GM12864 (cell line): ENCODE results near the gene HPS5.

ENCODE experiments used
- DNase-seq: peaks from one replicate; pipeline ENCODE4 v3.0.0-alpha.2; 2011; ENCODE audit warnings: low read depth
- H3K4me3 ChIP-seq: 2 replicates; pipeline ENCODE4 v1.5.1; 2011; ENCODE audit warnings: mild to moderate bottlenecking, low read depth, low read length, control low read depth
- CTCF ChIP-seq: IDR thresholded peaks from 2 replicates; pipeline ENCODE4 v1.5.1; 2011; ENCODE audit warnings: low read depth, mild to moderate bottlenecking, moderate library complexity, low read length, control low read depth, inconsistent platforms; ENCODE audit errors: missing control alignments

The HPS5 gene

GRCh38 chr11:18245396-18245795, 76.5 kb downstream of the HPS5 start:
- DNase-seq: no peak
- no peak overlapping the region for H3K4me3 ChIP-seq
- TF ChIP-seq CTCF: no peak

DNA sequence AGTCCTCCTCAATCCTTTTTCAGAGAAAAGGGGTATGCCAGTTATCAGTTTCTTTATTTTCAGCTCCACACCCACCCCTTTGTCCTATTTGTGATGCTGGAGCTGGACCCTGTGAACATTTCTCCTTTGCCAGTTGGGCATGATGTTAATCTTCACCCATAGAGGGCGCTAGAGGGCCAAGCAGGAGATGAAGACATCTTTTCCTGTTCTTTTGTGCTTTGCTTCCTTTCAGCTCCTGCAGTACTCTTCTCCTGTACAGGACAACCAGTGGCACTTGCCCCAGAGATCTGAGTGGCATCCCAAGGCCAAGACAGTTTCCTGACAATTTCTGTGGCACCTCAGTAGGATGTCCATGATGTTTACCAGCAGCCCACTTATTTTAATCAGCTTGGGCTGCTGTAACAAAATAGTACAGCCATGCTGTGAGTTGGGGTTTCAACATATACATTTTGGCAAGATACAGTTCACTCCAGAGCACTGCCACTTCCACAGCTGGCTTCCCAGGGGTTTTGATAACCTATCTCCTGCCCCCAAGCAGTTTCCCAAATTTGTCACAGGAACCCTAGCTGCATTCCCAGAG, 78.1 kb downstream of the HPS5 start:
- H3K4me3 ChIP-seq: no peak overlapping the region
- peak; percentile 92 for TF ChIP-seq CTCF
- no peak for DNase-seq

DNA sequence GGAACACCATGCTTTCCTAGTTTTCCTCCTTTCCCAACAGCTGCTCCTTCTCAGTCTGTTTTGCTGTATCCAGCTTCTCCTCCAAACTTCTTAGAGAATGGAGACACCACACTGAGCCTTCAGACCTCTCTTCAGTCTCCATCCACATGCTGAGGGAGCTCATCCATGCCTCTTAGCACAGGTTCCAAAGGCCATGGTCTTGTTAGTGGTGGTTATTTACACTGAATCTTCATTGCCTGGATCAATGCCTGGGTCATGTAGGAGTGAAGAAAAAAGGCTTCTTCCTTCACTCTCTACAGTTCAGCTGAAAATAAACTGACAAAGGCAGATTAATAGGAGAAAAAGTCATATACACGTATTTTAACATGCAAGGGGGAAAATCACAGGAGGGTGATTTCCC, 82.3 kb downstream of the HPS5 start:
- no peak overlapping the region for H3K4me3 ChIP-seq
- DNase-seq: no peak
- no peak for TF ChIP-seq CTCF

DNA sequence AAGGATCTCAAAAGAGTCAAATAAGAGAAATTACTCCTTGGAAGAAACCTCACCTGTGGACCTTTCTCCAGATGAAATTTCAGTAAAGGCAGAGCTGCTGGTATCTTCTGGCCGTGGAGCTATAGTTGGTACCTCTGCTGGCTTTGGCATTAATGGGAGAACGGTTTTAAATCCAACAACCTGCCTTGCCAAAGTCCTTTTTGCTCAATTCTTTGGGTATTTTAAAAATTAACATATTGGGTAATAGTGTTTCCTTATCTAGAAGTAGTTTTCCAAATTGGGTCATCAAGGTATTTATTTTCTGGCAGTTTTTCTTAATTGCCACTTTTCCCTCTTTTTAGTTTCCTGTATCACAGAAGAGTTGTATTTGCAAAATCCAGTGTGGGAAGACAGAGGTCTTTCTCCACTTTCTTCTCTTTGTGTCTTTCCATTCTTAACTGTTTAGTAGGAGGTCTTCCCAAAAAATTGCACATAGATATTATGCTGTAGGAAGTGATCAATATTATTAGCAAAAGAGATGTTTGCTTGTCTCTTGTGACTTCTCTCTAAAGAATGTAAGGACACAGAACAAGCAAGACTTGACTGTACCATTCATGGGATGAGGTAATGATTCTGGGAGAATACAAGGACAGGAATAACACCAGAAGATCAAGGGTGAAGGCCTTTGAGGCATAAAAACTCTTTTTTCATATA, 85.1 kb downstream of the HPS5 start, which contains the start of gene SAA4:
Gene SAA4 (minus strand): TSS at position 139 of the 693 bp plus-strand sequence. CDS start 876 bp downstream, outside the sequence.
- TF ChIP-seq CTCF: no peak
- H3K4me3 ChIP-seq: no peak within 1 kb of the TSS
- no peak for DNase-seq

GRCh38 chr11:18235394-18236334, 86.3 kb downstream of the HPS5 start:
- no peak for TF ChIP-seq CTCF
- H3K4me3 ChIP-seq: no peak overlapping the region
- DNase-seq: no peak

GRCh38 chr11:18233912-18234311, 88.0 kb downstream of the HPS5 start:
- DNase-seq: no peak
- TF ChIP-seq CTCF: no peak
- H3K4me3 ChIP-seq: no peak overlapping the region
